ENCODE results near the gene BZW2.

GRCh38 chr7:16671811-16672210 is 25.8 kb downstream of the BZW2 start:
- TF ChIP-seq EZH2 (IDR thresholded peaks at IDR 0.05) = no peak
- no peak for TF ChIP-seq POLR2AphosphoS5 (IDR thresholded peaks at IDR 0.05; ENCODE audit: borderline replicate concordance, low read depth, low read length)
- no peak for TF ChIP-seq FOXP2 (optimal IDR thresholded peaks at IDR 0.05; ENCODE audit: control extremely low read depth, extremely low read length, insufficient read depth)

Measured in SK-N-MC (cell line).